ENCODE results near the gene ABCG4.
"Not testable (repeated sequence)": the region's sequence is repeated elsewhere in the genome, so short reads cannot be mapped to it uniquely, and the experiment has no call there.

ABCG4 gene

GRCh38 chr11:119152043-119152442 is 3.2 kb downstream of the ABCG4 start:
- no peak for DNase-seq (ENCODE audit: insufficient read length, low spot score)
- FAIRE-seq, result no peak

DNA sequence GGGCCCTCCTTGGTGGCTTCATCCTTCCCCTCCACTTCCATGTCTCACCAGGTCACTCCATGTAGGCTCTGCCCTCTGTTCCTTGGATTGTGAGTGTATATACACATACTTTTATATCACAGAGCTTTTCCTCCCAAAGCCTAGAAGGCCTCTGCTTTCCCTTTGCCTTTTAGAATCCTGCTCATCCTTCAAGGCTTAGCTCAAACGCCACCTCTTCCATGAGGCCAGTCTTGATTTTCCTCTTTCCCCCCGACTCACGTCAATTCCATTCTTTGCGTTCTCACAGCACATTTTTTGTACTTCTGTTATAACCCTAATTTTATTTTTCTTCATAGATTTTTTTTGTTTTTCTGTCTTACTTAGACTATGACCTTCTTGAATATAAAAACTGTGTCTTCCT is 3.8 kb downstream of the ABCG4 start:
- DNase-seq (ENCODE audit: insufficient read length, low spot score) (no peak), FAIRE-seq (no peak)

GRCh38 chr11:119153049-119153818 is 4.4 kb downstream of the ABCG4 start:
- FAIRE-seq (no peak), DNase-seq (ENCODE audit: insufficient read length, low spot score) (no peak)

- no peak for DNase-seq (ENCODE audit: insufficient read length, low spot score)
- no peak for FAIRE-seq
These were observed 5.3 kb downstream of the ABCG4 start for GRCh38 chr11:119154178-119154577.

DNA sequence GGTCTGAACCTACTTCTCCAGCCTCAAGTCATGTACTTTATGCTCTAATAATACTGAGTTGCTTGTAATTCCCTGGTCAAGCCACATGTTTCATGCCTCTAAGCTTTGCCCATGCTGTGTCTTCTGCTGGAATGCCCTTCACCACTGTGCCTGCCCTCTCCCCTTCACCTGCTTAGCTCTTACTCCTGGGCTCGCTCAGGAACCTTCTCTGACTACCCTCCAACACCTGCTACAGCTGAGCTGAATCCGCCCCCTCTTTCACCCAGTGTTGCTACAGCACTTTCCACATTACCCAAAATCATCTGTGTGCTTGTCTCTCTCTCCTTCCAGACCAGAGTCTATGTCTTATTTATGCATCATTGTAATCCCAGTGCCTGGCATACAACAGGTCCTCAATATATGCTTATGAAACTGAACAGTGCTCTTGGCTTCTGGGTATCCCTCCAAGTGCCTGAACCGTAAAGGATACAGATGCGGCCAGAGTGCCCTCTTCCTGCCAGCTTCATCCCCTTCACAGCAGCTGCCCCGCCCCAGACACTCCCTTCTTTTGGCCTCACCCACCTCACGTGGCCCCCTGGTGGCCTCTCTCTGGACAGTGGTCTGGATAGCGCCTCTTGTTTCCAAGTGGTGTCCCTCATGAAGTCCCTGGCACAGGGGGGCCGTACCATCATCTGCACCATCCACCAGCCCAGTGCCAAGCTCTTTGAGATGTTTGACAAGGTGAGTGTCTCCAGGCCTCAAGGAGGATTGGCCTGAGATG is 7.1 kb downstream of the ABCG4 start:
- FAIRE-seq (no peak), DNase-seq (ENCODE audit: insufficient read length, low spot score) (no peak)

DNA sequence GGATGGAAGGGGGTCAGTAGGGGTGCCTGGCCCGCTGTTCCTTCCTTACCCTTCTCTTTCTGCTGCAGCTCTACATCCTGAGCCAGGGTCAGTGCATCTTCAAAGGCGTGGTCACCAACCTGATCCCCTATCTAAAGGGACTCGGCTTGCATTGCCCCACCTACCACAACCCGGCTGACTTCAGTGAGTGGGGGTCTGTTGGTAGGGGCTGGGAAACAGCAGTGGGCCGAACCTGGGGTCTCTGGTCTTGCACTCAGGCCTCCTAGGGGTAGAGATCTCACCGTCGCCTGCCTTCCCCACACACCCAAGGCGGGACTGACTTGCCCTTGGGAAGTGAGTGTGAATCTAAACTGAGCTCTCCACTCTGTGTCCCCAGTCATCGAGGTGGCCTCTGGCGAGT is 7.6 kb downstream of the ABCG4 start:
- FAIRE-seq (no peak), DNase-seq (ENCODE audit: insufficient read length, low spot score) (no peak)

GRCh38 chr11:119157063-119157462 is 8.2 kb downstream of the ABCG4 start:
- DNase-seq (ENCODE audit: insufficient read length, low spot score), result no peak
- FAIRE-seq, result no peak

DNA sequence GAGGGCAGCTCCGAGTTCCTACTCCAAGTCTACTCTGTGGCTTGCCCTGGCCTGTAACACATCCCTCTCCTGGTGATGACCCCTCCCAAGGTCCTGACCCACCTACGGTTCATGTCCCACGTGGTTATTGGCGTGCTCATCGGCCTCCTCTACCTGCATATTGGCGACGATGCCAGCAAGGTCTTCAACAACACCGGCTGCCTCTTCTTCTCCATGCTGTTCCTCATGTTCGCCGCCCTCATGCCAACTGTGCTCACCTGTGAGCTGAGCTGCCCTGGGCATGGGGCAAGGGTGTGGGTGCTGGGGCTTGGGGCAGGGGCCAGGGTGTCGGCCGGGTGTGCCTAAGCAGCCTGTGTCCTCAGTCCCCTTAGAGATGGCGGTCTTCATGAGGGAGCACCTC is 9.6 kb downstream of the ABCG4 start:
- FAIRE-seq (no peak), DNase-seq (ENCODE audit: insufficient read length, low spot score) (no peak)

DNA sequence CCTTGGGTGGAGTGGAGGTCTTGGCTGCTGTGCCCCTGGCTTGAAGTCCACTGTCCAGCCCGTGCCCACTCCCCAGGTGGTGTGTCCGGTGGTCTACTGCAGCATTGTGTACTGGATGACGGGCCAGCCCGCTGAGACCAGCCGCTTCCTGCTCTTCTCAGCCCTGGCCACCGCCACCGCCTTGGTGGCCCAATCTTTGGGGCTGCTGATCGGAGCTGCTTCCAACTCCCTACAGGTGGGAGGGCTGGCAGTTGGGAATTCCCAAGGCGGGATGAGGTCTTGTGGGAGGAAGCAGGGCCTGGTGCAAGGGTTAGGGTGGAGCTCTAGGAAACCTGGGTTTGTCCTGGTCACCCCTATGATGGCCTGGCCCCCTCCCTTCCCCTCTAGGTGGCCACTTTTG is 11.3 kb downstream of the ABCG4 start:
- no peak for FAIRE-seq

GRCh38 chr11:119161871-119162270 is 13.0 kb downstream of the ABCG4 start:
- DNase-seq (ENCODE audit: insufficient read length, low spot score) (no peak), FAIRE-seq (no peak)

More for the DNA sequence above, 11.3 kb downstream of the ABCG4 start:
- no peak for DNase-seq (ENCODE audit: insufficient read length, low spot score)

DNA sequence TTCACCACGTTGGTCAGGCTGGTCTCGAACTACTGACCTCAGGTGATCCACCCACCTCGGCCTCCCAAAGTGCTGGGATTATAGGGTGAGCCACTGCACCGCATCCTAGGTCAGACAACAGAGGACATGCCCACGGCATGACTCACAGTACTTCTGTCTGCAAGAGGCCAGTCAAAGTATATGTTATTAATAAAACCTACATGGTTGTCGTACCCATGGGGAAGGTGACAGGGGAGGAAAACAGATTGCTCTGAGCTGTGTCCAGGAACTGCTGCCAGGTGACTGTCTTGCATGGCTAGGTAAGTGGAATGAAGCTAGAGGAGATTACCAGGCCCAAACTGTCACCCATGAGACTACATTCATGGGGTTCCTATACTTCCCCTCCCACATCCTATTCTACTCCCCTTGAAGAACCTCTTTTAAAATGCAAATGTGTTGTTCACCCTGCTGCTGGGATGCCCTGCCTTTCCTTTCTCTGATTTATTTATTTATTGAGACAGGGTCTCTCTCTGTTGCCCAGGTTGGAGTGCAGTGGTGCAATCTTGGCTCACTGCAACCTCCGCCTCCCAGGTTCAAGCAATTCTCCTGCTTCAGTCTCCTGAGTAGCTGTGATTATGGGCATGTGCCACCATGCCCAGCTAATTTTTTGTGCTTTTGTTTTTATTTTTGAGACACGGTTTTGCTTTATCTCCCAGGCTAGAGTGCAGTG is 17.7 kb downstream of the ABCG4 start:
- FAIRE-seq, result no peak
- no peak for DNase-seq (ENCODE audit: insufficient read length, low spot score)

- DNase-seq (ENCODE audit: insufficient read length, low spot score); FAIRE-seq: not testable (repeated sequence)
These were observed 18.2 kb downstream of the ABCG4 start for GRCh38 chr11:119167077-119167458.

GRCh38 chr11:119167933-119168332 is 19.1 kb downstream of the ABCG4 start:
- FAIRE-seq (no peak), DNase-seq (ENCODE audit: insufficient read length, low spot score) (no peak)

DNA sequence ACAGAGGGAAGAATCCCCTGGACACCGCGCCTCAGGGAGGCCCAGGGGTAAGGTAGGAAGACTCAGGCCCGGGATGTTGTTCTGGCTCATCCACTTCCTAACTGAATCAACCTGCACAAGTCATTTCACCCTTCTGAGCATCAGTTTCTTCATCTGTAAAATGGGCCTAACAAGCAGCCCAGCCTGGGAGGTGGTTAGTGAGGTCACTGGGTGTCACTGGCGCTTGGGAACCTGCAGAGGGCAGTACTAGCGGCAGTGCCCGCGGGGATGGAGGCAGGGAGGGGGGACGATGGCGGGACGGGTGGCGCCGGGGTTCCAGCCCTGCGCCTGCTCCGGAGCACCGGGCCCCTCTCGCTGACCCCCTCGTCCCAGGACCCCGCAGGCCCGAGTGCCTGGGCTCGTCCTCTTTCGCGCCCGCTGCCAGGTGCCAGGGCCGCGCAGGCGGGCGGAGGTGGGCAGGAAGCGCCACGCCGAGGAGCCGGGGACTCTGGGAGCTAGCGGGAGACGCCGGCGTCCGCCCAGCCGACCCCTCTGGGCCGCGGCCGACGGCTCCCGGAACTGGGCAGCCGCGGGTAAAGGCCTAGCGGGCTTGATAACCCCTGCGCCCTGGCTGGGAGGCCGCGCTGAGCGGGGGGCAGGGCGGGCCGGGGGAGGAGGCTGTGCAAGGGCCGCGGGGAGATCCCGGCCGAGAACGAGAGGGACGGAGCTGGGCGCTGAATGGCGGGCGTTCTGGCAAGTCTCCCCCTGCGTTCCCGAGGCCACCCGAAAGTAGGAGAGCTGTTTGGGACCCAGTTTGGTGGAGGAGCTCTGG is 19.8 kb downstream of the ABCG4 start, which contains the start of gene NLRX1:
Gene NLRX1 (plus strand): TSS at position 255 of the 811 bp plus-strand sequence. CDS start 2,679 bp downstream, outside the sequence.
- DNase-seq (ENCODE audit: insufficient read length, low spot score), result peak; percentile 97
- FAIRE-seq, result peak; percentile 92

DNA sequence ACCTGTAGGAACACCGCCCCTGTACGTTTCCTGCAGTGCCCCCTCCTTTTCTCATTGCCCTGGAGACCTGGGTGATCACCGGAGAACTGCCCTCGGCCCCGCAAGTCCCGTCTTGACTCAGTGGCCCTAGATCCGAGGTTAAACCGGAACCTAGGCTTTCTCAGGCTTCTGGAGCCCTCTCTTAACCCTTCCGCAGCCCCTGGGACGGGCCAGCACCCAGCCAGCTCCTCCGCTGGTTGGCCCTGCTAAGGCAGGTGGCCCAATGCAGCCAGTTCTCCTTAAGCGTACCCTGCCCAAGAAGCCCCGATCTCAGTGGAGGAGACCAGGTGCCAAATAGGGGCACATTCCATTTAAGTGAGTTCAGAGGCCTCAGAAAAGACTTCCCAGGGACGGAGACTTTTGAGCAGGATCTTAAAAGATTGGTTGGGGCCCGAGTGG is 20.4 kb downstream of the ABCG4 start:
- FAIRE-seq (no peak), DNase-seq (ENCODE audit: insufficient read length, low spot score) (peak; percentile 53)

DNA sequence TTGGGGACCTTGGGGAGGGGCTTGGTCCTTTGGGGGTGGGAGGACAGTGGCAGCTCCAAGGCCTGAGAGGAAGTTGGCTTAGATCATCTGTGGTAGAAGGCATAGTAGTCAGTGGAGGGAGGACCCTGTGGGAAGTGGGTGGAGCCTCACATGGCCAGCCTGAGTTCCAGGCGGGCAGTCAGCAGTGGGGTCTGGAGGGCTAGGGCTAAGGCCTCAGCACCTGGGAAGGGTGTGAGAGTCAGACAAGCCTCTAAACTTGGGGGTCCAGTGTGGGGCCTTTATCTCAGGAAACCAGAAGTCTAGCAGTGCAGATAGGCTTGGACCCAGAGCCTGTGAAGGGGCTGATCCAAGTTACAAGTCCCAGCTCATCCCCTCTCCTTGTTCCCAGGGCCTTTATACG is 23.7 kb downstream of the ABCG4 start:
- no peak for DNase-seq (ENCODE audit: insufficient read length, low spot score)
- FAIRE-seq, result no peak

DNA sequence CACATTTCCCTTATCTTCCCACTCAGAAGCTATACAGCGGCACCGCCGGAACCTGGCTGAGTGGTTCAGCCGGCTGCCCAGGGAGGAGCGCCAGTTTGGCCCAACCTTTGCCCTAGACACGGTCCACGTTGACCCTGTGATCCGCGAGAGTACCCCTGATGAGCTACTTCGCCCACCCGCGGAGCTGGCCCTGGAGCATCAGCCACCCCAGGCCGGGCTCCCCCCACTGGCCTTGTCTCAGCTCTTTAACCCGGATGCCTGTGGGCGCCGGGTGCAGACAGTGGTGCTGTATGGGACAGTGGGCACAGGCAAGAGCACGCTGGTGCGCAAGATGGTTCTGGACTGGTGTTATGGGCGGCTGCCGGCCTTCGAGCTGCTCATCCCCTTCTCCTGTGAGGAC is 24.6 kb downstream of the ABCG4 start:
- DNase-seq (ENCODE audit: insufficient read length, low spot score) (no peak), FAIRE-seq (no peak)

DNA sequence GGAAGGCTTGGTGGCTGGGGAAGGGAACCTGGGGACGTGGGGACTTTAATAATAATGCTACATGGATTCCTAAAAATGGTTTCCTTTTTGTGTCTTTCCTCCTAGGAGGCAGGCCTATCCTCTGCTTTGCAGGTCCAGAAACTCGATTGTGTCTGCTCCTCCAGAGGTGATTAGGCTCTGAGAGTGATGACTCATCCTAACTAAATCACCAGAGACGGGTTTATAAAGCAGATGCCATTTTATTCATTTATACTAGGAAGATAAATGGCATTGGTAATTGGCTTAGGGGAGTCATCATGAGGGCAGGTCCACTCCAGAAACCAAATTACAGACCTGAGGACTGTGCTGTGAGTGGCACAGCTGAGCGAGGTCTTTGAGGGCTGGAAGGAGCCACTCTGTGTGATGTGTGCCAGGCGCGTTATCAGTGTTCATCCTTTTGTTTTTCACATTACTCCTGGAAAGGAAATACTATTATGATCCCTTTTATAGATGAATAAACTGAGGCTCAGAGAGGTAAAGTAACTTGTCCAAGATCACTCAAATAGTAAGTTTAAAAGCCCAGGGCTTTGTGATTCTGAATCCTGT is 26.7 kb downstream of the ABCG4 start:
- no peak for FAIRE-seq
- no peak for DNase-seq (ENCODE audit: insufficient read length, low spot score)

GRCh38 chr11:119178166-119178680 is 29.4 kb downstream of the ABCG4 start:
- DNase-seq (ENCODE audit: insufficient read length, low spot score), result no peak

GRCh38 chr11:119179342-119179741 is 30.5 kb downstream of the ABCG4 start:
- no peak for FAIRE-seq
- DNase-seq (ENCODE audit: insufficient read length, low spot score), result no peak

More at GRCh38 chr11:119178166-119178680, 29.4 kb downstream of the ABCG4 start:
- no peak for FAIRE-seq

All from GM19239 (cell line).